NB4 (cell line): ENCODE measurements around the gene RHEX.

Experiments
- DNase-seq: peaks from one replicate; pipeline ENCODE4 v3.0.0; 2010; ENCODE audit warnings: low read depth
- H3K4me3 ChIP-seq: one replicate; pipeline ENCODE4 v1.5.1; 2011; ENCODE audit warnings: mild to moderate bottlenecking, low read depth, low read length, moderate library complexity
- MYC ChIP-seq: IDR thresholded peaks from 2 replicates; pipeline ENCODE4 v1.6.1; 2011; ENCODE audit warnings: low read depth, low read length
- POLR2A ChIP-seq: IDR thresholded peaks from 2 replicates; pipeline ENCODE4 v1.6.1; 2011; ENCODE audit warnings: mild to moderate bottlenecking; ENCODE audit not compliant: insufficient read length; ENCODE audit errors: extremely low read depth
- TF ChIP-seq, protein P1 (sequence below): IDR thresholded peaks from one replicate; pipeline ENCODE4 v1.5.1; 2012; ENCODE audit warnings: low read depth, low read length
- TF ChIP-seq, protein P2 (sequence below): IDR thresholded peaks from 2 replicates; pipeline ENCODE4 v1.6.1; 2011; ENCODE audit warnings: low read depth, low read length

RHEX gene

DNA sequence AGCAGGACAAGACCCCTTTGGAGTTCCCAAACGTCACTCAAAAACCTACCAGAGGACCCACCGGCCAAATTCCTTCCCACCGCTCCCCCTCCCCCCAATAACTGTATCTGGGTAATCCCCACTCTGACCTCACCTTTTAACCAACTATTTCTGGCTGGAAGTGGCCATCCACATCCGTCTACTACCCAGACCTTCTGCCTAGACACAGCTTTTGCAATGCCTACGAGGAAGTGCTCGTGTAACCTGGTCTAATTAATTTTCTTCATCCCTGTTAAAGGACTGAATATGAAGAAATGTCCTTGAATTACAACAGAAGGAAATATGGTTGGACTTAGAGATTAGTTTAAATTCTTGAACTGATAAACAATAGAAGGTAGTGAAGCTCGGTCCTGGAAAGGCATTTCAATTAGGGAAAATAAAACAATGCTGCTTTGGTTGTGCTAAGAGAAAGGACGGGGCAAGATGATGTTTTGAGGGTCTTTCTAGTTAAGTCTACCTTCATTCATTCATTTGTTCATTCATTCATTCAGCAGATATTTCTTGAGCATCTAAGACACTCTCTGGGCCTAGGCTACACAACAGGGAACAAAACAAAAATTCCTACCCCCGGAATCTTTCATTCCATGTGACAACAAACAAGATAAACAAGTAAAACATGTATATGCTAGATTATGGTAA is 45.4 kb downstream of the RHEX start:
- TF ChIP-seq POLR2A = no peak
- TF ChIP-seq, protein P1, sequence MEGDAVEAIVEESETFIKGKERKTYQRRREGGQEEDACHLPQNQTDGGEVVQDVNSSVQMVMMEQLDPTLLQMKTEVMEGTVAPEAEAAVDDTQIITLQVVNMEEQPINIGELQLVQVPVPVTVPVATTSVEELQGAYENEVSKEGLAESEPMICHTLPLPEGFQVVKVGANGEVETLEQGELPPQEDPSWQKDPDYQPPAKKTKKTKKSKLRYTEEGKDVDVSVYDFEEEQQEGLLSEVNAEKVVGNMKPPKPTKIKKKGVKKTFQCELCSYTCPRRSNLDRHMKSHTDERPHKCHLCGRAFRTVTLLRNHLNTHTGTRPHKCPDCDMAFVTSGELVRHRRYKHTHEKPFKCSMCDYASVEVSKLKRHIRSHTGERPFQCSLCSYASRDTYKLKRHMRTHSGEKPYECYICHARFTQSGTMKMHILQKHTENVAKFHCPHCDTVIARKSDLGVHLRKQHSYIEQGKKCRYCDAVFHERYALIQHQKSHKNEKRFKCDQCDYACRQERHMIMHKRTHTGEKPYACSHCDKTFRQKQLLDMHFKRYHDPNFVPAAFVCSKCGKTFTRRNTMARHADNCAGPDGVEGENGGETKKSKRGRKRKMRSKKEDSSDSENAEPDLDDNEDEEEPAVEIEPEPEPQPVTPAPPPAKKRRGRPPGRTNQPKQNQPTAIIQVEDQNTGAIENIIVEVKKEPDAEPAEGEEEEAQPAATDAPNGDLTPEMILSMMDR = no peak
- TF ChIP-seq, protein P2, sequence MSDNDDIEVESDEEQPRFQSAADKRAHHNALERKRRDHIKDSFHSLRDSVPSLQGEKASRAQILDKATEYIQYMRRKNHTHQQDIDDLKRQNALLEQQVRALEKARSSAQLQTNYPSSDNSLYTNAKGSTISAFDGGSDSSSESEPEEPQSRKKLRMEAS = no peak
- no peak for TF ChIP-seq MYC
- peak; percentile 60 for DNase-seq
- H3K4me3 ChIP-seq = no peak overlapping the region

DNA sequence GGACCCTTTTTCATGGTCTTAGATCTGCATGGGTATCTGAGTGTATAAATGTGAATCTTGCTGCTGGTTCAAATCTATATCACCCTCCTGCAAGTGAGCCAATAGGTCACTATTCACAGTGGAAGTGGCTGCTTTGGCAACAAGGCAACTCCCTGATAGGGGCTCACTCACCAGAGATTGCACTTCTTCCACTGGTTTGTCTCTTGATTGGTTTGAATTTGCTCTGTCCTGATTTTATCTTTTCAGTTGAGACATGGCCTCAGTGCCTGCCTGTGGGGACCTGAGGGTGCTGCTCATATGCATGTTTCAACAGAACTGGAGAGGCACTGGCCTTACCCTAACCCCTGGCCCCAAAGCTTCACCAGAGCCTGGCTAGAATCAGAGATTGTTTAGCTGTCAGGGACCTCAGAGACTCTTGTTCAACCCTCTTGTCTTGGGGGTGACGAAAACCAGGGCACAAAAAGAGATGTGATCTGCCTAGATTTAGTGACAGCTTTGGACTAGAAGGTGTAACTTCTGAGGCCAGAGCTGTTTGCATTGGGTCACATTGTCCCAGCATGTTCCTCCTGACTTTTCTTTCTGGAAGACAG is 47.3 kb downstream of the RHEX start:
- DNase-seq = peak; percentile 65
- TF ChIP-seq, protein P1 = no peak
- TF ChIP-seq, protein P2 = no peak
- TF ChIP-seq MYC = no peak
- no peak for TF ChIP-seq POLR2A
- H3K4me3 ChIP-seq = no peak overlapping the region

DNA sequence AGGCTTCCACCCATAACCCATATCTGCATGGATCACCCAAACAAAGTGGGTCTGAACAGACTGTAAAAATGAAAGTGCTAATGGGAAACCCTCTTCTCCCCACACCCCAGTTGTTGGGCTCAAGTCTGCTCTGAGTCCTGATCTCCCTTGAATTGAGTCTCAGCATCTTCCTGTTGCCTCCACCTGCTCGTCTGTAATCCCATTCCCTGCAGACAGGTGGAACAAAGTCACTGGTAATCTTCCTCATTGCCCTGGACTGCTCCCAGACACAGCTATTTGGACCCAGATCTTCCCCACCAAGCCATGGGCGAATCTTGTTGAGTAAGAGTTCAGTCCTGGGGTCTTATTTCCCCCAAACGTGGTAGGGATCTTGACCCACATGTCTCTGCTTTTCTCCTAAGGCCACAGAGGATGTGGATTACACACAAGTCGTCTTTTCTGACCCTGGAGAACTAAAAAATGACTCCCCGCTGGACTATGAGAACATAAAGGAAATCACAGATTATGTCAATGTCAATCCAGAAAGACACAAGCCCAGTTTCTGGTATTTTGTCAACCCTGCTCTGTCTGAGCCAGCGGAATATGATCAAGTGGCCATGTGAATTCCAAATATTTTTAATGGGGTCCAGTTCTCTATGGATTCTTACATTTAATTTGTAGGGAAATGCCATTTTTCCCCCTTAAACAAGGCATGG is 48.5 kb downstream of the RHEX start:
- TF ChIP-seq, protein P1 = no peak
- TF ChIP-seq POLR2A (no peak), MYC (no peak)
- TF ChIP-seq, protein P2 = no peak
- no peak for DNase-seq
- H3K4me3 ChIP-seq = no peak overlapping the region

DNA sequence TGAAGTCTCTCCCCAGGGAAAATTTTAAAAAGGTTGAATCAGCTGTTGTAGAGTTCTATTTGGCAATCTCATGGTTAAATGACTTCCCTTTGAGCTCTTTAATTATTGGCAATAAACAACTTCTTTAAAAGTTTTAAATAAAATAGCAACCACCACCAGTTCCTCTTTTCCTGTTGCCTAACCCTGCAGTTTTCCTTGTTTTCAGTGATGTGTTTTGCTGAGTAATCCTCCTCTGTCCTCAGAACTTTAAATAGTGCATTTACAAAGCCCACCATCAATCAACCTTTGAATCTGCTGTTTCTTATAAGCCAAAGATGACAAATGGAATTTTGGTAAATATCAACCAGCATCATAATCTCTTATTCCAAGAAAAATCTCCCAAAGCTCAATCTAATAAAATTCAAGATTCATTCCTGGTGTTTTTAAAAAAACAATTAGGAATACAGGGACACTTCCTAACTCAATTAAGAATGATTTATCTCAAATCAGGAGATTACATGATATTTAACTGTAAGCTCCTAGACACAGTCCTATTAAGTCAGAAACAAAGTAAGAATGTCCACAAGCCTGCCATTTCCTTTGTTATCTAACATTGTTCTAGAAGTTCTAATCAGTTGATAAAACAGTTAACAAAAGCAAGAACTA is 49.4 kb downstream of the RHEX start:
- H3K4me3 ChIP-seq = no peak overlapping the region
- DNase-seq = peak; percentile 86
- TF ChIP-seq, protein P1 = no peak

DNA sequence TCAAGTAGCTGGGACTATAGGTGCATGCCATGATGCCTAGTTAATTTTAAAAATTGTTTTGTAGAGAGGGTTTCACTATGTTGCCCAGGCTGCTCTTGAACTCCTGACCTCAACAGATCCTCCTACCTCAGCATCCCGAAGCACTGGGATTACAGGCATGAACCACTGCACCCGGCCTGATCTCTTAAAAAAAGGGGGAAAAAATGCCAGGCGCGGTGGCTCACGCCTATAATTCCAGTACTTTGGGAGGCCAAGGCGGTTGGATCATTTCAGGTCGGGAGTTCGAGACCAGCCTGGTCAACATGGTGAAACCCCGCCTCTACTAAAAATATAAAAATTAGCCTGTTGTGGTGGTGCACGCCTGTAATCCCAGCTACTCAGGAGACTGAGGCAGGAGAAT is 51.0 kb downstream of the RHEX start:
- DNase-seq = no peak
- no peak for TF ChIP-seq MYC
- TF ChIP-seq, protein P2 = no peak
- no peak for TF ChIP-seq POLR2A
- TF ChIP-seq, protein P1 = no peak
- H3K4me3 ChIP-seq = no peak overlapping the region
